ENCODE data around the gene DSCAM. TPM values are rescaled to one million over a fixed set of nuclear protein-coding genes. Genes with fewer than 3 reads are reported as not detected.

DSCAM gene
- total RNA-seq, 3 donors from 2014 or later = not detected

GRCh38 chr21:40139636-40140035 lies 707.3 kb downstream of the DSCAM start:
- no peak for ATAC-seq
- H3K4me3 Mint-ChIP-seq = no peak overlapping the region
- H3K4me1 Mint-ChIP-seq (ENCODE audit: low read depth) = no peaks in the 10 kb centered on the region
- H3K27me3 Mint-ChIP-seq (ENCODE audit: low read depth) = peaks cover 5% of the 10 kb centered on the region
- DNase-seq = no peak
- no peaks in the 10 kb centered on the region for H3K36me3 Mint-ChIP-seq (ENCODE audit: insufficient read depth)
- H3K9me3 Mint-ChIP-seq = no peaks in the 10 kb centered on the region

GRCh38 chr21:40136571-40136970 lies 710.4 kb downstream of the DSCAM start:
- Mint-ChIP-seq H3K4me3 (no peak overlapping the region), H3K9me3 (no peaks in the 10 kb centered on the region), H3K27me3 (ENCODE audit: low read depth) (peaks cover 5% of the 10 kb centered on the region), H3K36me3 (ENCODE audit: insufficient read depth) (no peaks in the 10 kb centered on the region), H3K4me1 (ENCODE audit: low read depth) (no peaks in the 10 kb centered on the region)
- no peak for DNase-seq
- no peak for ATAC-seq

GRCh38 chr21:40134731-40135492 lies 712.0 kb downstream of the DSCAM start:
- no peak for ATAC-seq
- Mint-ChIP-seq H3K9me3 (no peaks in the 10 kb centered on the region), H3K36me3 (ENCODE audit: insufficient read depth) (no peaks in the 10 kb centered on the region), H3K4me1 (ENCODE audit: low read depth) (no peaks in the 10 kb centered on the region), H3K27me3 (ENCODE audit: low read depth) (peaks cover 5% of the 10 kb centered on the region), H3K4me3 (no peak overlapping the region)
- DNase-seq = no peak

GRCh38 chr21:40130476-40130875 lies 716.5 kb downstream of the DSCAM start:
- H3K4me1 Mint-ChIP-seq (ENCODE audit: low read depth) = no peaks in the 10 kb centered on the region
- no peak overlapping the region for H3K4me3 Mint-ChIP-seq
- H3K36me3 Mint-ChIP-seq (ENCODE audit: insufficient read depth) = no peaks in the 10 kb centered on the region
- DNase-seq = no peak
- H3K9me3 Mint-ChIP-seq = no peaks in the 10 kb centered on the region
- peaks cover 3% of the 10 kb centered on the region for H3K27me3 Mint-ChIP-seq (ENCODE audit: low read depth)
- no peak for ATAC-seq

GRCh38 chr21:40129809-40130208 lies 717.1 kb downstream of the DSCAM start:
- no peaks in the 10 kb centered on the region for H3K9me3 Mint-ChIP-seq
- no peaks in the 10 kb centered on the region for H3K36me3 Mint-ChIP-seq (ENCODE audit: insufficient read depth)

GRCh38 chr21:40128891-40129290 lies 718.1 kb downstream of the DSCAM start:
- H3K27me3 Mint-ChIP-seq (ENCODE audit: low read depth) = no peaks in the 10 kb centered on the region
- no peaks in the 10 kb centered on the region for H3K4me1 Mint-ChIP-seq (ENCODE audit: low read depth)
- H3K9me3 Mint-ChIP-seq = no peaks in the 10 kb centered on the region
- no peak for ATAC-seq
- no peak for DNase-seq
- H3K36me3 Mint-ChIP-seq (ENCODE audit: insufficient read depth) = no peaks in the 10 kb centered on the region
- no peak overlapping the region for H3K4me3 Mint-ChIP-seq

More at GRCh38 chr21:40129809-40130208, 717.1 kb downstream of the DSCAM start:
- H3K4me3 Mint-ChIP-seq = no peak overlapping the region
- ATAC-seq (no peak), DNase-seq (no peak)
- no peaks in the 10 kb centered on the region for H3K27me3 Mint-ChIP-seq (ENCODE audit: low read depth)
- H3K4me1 Mint-ChIP-seq (ENCODE audit: low read depth) = no peaks in the 10 kb centered on the region

- Mint-ChIP-seq H3K4me3 (no peak overlapping the region), H3K9me3 (peaks cover 6% of the 10 kb centered on the region), H3K4me1 (ENCODE audit: low read depth) (no peaks in the 10 kb centered on the region), H3K36me3 (ENCODE audit: insufficient read depth) (no peaks in the 10 kb centered on the region), H3K27me3 (ENCODE audit: low read depth) (no peaks in the 10 kb centered on the region)
- ATAC-seq = no peak
- no peak for DNase-seq
Measured at GRCh38 chr21:40120940-40121575, 725.9 kb downstream of the DSCAM start.

- DNase-seq = no peak
- Mint-ChIP-seq H3K4me3 (no peak overlapping the region), H3K9me3 (peaks cover 17% of the 10 kb centered on the region), H3K4me1 (ENCODE audit: low read depth) (no peaks in the 10 kb centered on the region), H3K27me3 (ENCODE audit: low read depth) (no peaks in the 10 kb centered on the region), H3K36me3 (ENCODE audit: insufficient read depth) (no peaks in the 10 kb centered on the region)
- no peak for ATAC-seq
Measured at GRCh38 chr21:40118527-40118926, 728.4 kb downstream of the DSCAM start.

GRCh38 chr21:40117236-40117635 lies 729.7 kb downstream of the DSCAM start:
- Mint-ChIP-seq H3K9me3 (peaks cover 12% of the 10 kb centered on the region), H3K27me3 (ENCODE audit: low read depth) (no peaks in the 10 kb centered on the region), H3K4me1 (ENCODE audit: low read depth) (no peaks in the 10 kb centered on the region), H3K4me3 (no peak overlapping the region), H3K36me3 (ENCODE audit: insufficient read depth) (no peaks in the 10 kb centered on the region)
- DNase-seq (no peak), ATAC-seq (no peak)

GRCh38 chr21:40115775-40116174 lies 731.2 kb downstream of the DSCAM start:
- DNase-seq (no peak), ATAC-seq (no peak)
- Mint-ChIP-seq H3K36me3 (ENCODE audit: insufficient read depth) (no peaks in the 10 kb centered on the region), H3K27me3 (ENCODE audit: low read depth) (no peaks in the 10 kb centered on the region), H3K9me3 (peaks cover 12% of the 10 kb centered on the region), H3K4me3 (no peak overlapping the region), H3K4me1 (ENCODE audit: low read depth) (no peaks in the 10 kb centered on the region)

GRCh38 chr21:40102682-40103081 lies 744.3 kb downstream of the DSCAM start:
- Mint-ChIP-seq H3K4me1 (ENCODE audit: low read depth) (no peaks in the 10 kb centered on the region), H3K9me3 (peaks cover 16% of the 10 kb centered on the region)

GRCh38 chr21:40099809-40100208 lies 747.1 kb downstream of the DSCAM start:
- peaks cover 21% of the 10 kb centered on the region for H3K9me3 Mint-ChIP-seq
- H3K4me3 Mint-ChIP-seq = no peak overlapping the region
- H3K4me1 Mint-ChIP-seq (ENCODE audit: low read depth) = no peaks in the 10 kb centered on the region
- no peaks in the 10 kb centered on the region for H3K36me3 Mint-ChIP-seq (ENCODE audit: insufficient read depth)
- no peak for DNase-seq
- no peak for ATAC-seq
- H3K27me3 Mint-ChIP-seq (ENCODE audit: low read depth) = no peaks in the 10 kb centered on the region

More at GRCh38 chr21:40102682-40103081, 744.3 kb downstream of the DSCAM start:
- ATAC-seq (no peak), DNase-seq (no peak)
- Mint-ChIP-seq H3K27me3 (ENCODE audit: low read depth) (no peaks in the 10 kb centered on the region), H3K36me3 (ENCODE audit: insufficient read depth) (no peaks in the 10 kb centered on the region), H3K4me3 (no peak overlapping the region)

- H3K36me3 Mint-ChIP-seq (ENCODE audit: insufficient read depth) = no peaks in the 10 kb centered on the region
- ATAC-seq (no peak), DNase-seq (no peak)
- H3K9me3 Mint-ChIP-seq = peaks cover 19% of the 10 kb centered on the region
- H3K27me3 Mint-ChIP-seq (ENCODE audit: low read depth) = no peaks in the 10 kb centered on the region
- no peaks in the 10 kb centered on the region for H3K4me1 Mint-ChIP-seq (ENCODE audit: low read depth)
- no peak overlapping the region for H3K4me3 Mint-ChIP-seq
Measured at GRCh38 chr21:40095477-40095876, 751.5 kb downstream of the DSCAM start.

- H3K9me3 Mint-ChIP-seq = peaks cover 6% of the 10 kb centered on the region
- DNase-seq = no peak
- H3K4me3 Mint-ChIP-seq = no peak overlapping the region
- no peaks in the 10 kb centered on the region for H3K27me3 Mint-ChIP-seq (ENCODE audit: low read depth)
- no peaks in the 10 kb centered on the region for H3K36me3 Mint-ChIP-seq (ENCODE audit: insufficient read depth)
- no peaks in the 10 kb centered on the region for H3K4me1 Mint-ChIP-seq (ENCODE audit: low read depth)
- no peak for ATAC-seq
Measured at GRCh38 chr21:40080385-40080784, 766.6 kb downstream of the DSCAM start.

- Mint-ChIP-seq H3K9me3 (no peaks in the 10 kb centered on the region), H3K4me3 (no peak overlapping the region), H3K36me3 (ENCODE audit: insufficient read depth) (no peaks in the 10 kb centered on the region), H3K4me1 (ENCODE audit: low read depth) (no peaks in the 10 kb centered on the region), H3K27me3 (ENCODE audit: low read depth) (no peaks in the 10 kb centered on the region)
- ATAC-seq (no peak), DNase-seq (no peak)
Measured at GRCh38 chr21:40074710-40075109, 772.2 kb downstream of the DSCAM start.

Measured in activated T-cell treated with anti-CD3 and anti-CD28 coated beads, Interleukin-2, amount 50 U/mL, for 4 hours (primary cell).